Measurements from ENCODE around the gene TUBGCP2.

- TF ChIP-seq CTCF (IDR thresholded peaks at IDR 0.05 in 4 of 5, conservative IDR thresholded peaks at IDR 0.05 in 1 of 5), result no peak
- TF ChIP-seq POLR2A (IDR thresholded peaks at IDR 0.05), result no peak
Measured at GRCh38 chr10:133315847-133316246, 7.2 kb upstream of the TUBGCP2 start.

Data from gastrocnemius medialis (tissue), 4 donors.